WI38 (cell line): Measurements from ENCODE around the gene MED13L.

Experiments used
- H3K4me3 ChIP-seq: 2 replicates; pipeline ENCODE4 v1.5.1; 2011; ENCODE audit warnings: low read depth, mild to moderate bottlenecking, control low read depth, low read length
- TF ChIP-seq, protein P1 (sequence below): IDR thresholded peaks from 2 replicates; pipeline ENCODE4 v1.5.1; 2012; ENCODE audit warnings: low read depth, mild to moderate bottlenecking, control low read depth, low read length

MED13L gene

DNA sequence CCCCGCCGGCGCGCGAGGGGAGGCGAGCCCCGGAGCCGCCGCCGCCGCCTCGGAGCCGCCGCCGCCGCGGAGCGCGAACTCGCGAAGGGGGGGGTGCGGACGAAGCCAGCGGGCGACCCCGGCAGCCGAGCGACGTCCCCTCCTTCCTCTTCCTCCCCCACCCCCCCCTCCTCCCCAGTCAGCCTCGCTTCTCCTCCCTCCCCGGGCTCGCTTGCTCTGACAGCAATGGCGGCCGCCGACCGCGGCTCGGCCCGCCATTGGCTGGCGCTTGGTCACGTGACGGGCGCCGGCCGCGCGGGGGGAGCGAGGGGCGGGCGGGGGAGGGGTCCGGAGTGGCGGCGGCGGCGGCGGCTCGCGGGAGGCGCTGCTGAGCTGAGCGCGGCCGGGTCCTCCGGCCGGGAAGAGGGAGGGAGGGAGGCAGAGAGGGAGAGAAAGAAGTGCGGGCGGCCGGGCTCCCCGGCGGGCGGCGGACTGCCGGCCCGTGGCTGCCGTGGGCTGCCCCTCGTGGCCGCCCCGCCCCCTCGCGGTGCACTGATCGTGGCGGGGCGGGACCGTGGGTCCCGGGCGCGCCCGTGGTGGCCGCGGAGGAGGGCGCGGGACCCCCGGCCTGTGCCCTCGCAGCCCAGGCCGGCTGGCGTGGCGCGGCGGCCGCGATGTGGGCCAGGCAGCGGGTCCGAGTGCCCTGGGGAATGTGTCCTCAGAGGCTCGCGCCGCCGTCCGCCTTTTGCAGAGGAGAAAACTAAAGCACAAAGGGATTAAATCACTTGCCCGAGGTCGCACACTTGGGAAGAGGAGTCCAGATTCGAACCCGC, at the start of gene MED13L:
Gene MED13L (minus strand): TSS at position 227 of the 812 bp plus-strand sequence. CDS start 562 bp downstream, outside the sequence.
- TF ChIP-seq, protein P1, sequence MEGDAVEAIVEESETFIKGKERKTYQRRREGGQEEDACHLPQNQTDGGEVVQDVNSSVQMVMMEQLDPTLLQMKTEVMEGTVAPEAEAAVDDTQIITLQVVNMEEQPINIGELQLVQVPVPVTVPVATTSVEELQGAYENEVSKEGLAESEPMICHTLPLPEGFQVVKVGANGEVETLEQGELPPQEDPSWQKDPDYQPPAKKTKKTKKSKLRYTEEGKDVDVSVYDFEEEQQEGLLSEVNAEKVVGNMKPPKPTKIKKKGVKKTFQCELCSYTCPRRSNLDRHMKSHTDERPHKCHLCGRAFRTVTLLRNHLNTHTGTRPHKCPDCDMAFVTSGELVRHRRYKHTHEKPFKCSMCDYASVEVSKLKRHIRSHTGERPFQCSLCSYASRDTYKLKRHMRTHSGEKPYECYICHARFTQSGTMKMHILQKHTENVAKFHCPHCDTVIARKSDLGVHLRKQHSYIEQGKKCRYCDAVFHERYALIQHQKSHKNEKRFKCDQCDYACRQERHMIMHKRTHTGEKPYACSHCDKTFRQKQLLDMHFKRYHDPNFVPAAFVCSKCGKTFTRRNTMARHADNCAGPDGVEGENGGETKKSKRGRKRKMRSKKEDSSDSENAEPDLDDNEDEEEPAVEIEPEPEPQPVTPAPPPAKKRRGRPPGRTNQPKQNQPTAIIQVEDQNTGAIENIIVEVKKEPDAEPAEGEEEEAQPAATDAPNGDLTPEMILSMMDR: no peak
- H3K4me3 ChIP-seq: peak within 1 kb of the TSS; percentile 74

DNA sequence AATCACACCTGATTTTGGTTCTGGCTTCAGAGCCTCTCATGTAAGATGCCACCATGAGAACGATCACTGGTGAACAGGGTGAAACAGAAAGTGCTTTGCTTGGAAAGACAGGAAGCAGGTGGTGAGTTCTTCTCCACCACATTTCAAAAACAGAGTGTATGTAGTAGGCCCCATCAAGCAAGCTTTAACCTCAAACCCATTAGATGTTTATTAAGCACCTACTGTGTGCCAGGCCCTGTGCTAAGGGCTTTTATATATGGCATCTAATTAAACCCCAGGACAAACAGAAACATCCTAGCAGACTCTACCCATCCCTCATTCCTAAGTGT, 47.8 kb upstream of the MED13L start:
- TF ChIP-seq, protein P1: no peak
- H3K4me3 ChIP-seq: no peak overlapping the region

DNA sequence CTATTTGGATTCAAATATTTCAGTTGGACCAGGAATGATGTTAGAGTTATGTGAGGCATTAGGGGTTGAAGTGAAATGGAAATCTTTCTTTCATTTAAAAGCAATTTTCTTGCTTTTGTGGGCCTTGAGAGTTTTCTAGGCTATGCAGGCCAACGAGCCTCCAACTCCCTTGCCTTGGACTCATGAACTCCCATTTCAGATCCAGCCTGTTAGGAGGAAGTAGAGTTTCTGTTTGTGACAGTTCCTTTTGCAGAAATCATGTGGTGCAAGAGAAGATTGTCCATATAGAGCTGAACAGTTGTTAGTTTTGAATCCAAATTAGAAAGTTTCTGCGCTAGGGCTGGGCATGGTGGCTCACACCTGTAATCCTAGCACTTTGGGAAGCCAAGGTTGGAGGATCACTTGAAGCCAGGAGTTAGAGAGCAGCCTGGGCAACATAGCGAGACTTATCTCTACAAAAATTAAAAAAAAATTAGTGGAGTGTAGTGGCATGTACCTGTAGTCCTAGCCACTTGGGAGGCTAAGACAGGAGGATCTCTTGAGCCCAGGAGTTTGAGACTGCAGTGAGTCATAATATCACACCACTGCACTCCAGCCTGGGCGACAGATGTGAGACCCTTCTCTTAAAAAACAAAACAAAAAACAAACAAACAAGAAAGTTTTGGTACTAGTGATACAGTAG, 47.3 kb upstream of the MED13L start:
- H3K4me3 ChIP-seq: no peak overlapping the region
- TF ChIP-seq, protein P1: no peak

DNA sequence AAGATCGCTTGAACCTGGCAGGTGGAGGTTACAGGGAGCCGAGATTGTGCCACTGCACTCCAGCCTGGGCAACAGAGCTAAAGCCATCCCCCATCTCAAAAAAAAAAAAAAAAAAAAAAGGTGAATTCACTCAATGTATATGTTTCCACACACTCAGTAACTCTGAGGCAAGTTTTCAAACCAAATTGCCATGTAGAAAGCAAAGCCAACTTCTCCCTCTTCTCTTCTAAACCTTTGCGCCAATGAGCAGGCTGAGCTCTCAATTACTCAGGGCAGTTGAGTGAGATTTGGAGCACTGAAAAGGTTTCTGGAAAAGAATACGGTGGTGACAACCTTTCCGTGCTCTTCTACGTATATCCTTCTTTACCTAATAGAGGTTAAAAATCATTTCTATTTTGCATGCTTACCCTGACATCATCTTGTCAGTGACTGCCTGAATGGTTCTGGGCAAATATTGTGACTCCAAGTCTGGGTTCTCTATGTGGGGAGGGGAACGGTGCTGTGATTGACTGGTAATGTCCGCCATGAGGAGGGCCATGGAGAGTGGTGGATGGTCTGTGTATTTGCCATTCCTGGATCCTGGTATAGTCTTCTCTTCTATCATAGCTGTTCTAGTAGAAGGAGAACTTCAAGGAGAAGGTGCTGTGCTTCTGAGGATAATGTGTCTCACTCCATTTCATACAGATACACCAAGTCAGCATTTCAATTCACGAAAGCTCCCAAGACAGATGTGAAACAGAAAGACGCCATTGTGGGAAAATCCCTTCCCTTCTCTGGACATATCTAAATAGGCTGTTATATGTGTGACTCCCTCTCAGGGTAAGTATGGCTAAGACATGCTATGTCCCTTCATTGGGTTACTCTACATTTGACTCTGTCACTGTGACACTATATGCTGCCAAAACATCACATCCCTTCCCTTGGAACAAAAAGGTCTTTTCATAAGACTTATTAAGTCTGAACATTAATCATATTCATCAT, 46.2 kb upstream of the MED13L start:
- TF ChIP-seq, protein P1: no peak
- H3K4me3 ChIP-seq: no peak overlapping the region

DNA sequence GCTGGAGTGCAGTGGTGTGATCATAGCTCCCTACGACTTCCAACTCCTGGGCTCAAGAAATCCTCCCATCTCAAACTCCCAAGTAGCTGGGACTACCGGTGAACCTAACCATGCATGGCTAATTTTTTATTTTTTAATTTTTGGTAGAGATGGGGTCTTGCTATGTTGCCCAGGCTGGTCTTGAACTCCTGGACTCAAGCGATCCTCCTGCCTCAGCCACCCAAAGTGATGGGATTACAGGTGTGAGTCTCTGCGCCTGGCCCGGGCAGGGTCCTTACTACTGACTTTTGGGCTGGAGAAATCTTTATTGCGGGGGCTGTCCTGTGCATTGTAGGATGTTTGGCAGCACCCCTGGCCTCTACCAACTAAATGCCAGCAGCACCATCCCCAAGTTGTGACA, 44.4 kb upstream of the MED13L start:
- TF ChIP-seq, protein P1: no peak
- H3K4me3 ChIP-seq: no peak overlapping the region

DNA sequence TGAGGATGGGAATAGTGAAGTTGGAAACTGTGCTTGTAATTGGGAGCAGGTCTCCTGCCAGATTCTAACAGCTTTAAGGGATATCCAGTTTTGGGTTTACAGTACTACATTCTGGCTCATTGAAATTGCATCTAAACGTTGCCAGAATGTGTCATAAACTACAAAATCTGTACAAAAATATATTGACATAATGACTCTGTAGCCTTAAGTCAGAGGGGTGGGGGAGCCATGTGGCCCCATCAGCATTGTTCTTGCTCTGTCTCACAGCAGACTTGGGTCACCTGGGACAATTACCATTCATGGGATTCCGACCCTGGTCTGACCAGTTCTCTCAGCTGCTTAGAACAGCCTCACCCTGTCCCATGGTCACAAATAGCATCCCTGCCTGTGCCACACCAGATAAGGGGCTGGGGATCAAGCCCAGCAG, 43.3 kb upstream of the MED13L start:
- no peak overlapping the region for H3K4me3 ChIP-seq
- TF ChIP-seq, protein P1: no peak
